HEK293 (cell line): ENCODE measurements around the gene LHFPL5.

Source experiments
- HOXA7 ChIP-seq: sonication (generic); formaldehyde crosslinking; IDR thresholded peaks from 2 replicates; pipeline ENCODE4 v1.8.1; 2022; ENCODE audit warnings: missing genetic modification reagents, borderline replicate concordance
- YY1 ChIP-seq: fragments of 450-650 bp; formaldehyde crosslinking; IDR thresholded peaks from 2 replicates; pipeline ENCODE4 v1.5.1; 2018; ENCODE audit warnings: missing biosample characterization, missing genetic modification characterization
- ZFHX2 ChIP-seq: fragments of 450-650 bp; formaldehyde crosslinking; conservative IDR thresholded peaks from 2 replicates; pipeline ENCODE4 v1.5.1; 2016; ENCODE audit warnings: missing biosample characterization, missing genetic modification characterization
- ZNF146 ChIP-seq: fragments of 450-650 bp; formaldehyde crosslinking; IDR thresholded peaks from 2 replicates; pipeline ENCODE4 v1.5.1; 2016; ENCODE audit warnings: missing biosample characterization, missing genetic modification characterization
- ZNF24 ChIP-seq: fragments of 450-650 bp; formaldehyde crosslinking; IDR thresholded peaks from 2 replicates; pipeline ENCODE4 v1.5.1; 2016; ENCODE audit warnings: missing biosample characterization, missing genetic modification characterization
- ZNF416 ChIP-seq: fragments of 450-650 bp; formaldehyde crosslinking; IDR thresholded peaks from 2 replicates; pipeline ENCODE4 v1.5.1; 2016; ENCODE audit warnings: missing biosample characterization, missing genetic modification characterization
- ZNF510 ChIP-seq: fragments of 450-650 bp; formaldehyde crosslinking; IDR thresholded peaks from 2 replicates; pipeline ENCODE4 v1.5.1; 2018; ENCODE audit warnings: mild to moderate bottlenecking, missing genetic modification characterization, missing biosample characterization; ENCODE audit not compliant: insufficient replicate concordance
- ZNF555 ChIP-seq: fragments of 450-650 bp; formaldehyde crosslinking; conservative IDR thresholded peaks from 2 replicates; pipeline ENCODE4 v1.5.1; 2017; ENCODE audit warnings: missing biosample characterization, mild to moderate bottlenecking, missing genetic modification characterization, inconsistent platforms
- ZNF677 ChIP-seq: fragments of 450-650 bp; IDR thresholded peaks from 2 replicates; pipeline ENCODE4 v1.5.0; 2018; ENCODE audit warnings: missing biosample characterization, mild to moderate bottlenecking, missing genetic modification characterization, moderate library complexity
- ZNF776 ChIP-seq: fragments of 450-650 bp; formaldehyde crosslinking; IDR thresholded peaks from 2 replicates; pipeline ENCODE4 v1.5.0; 2017; ENCODE audit warnings: missing biosample characterization, missing genetic modification characterization, borderline replicate concordance
- TF ChIP-seq, protein P1 (sequence below): fragments of 450-650 bp; formaldehyde crosslinking; IDR thresholded peaks from 2 replicates; pipeline ENCODE4 v1.5.1; 2016; ENCODE audit warnings: missing biosample characterization, missing genetic modification characterization
- TF ChIP-seq, protein P2 (sequence below): fragments of 450-650 bp; formaldehyde crosslinking; IDR thresholded peaks from 2 replicates; pipeline ENCODE4 v1.5.1; 2016; ENCODE audit warnings: missing biosample characterization, missing genetic modification characterization

DNA sequence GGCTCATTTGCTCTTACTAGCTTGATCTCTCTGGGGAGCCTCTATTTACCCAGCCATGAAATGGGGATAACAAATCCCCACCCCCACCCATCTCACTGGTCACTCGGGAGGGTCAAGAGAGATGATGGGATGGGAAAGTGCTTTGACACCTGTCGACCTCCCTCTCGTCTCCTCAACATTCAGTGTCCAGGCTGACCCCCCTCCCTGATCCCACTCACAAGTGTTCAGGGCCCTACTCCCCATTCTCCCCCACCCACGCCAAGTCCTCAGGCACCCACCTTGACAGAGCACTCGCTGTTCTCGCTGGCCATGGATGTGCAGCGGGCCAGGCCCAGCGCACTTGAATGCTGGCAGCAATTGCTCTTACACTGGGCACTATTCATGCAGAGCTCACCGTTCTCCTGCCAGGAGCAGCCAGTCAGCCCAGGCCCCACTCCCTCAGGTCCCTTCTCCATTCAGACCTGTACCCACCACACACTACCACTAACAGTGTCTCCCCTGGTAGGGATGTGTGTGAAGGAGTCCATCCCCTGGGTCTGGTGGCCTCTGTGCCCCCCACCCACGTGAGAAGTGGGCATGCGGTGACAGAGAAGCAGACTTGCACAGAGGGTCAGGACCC is 9.6 kb upstream of the LHFPL5 start:
- TF ChIP-seq, protein P1, sequence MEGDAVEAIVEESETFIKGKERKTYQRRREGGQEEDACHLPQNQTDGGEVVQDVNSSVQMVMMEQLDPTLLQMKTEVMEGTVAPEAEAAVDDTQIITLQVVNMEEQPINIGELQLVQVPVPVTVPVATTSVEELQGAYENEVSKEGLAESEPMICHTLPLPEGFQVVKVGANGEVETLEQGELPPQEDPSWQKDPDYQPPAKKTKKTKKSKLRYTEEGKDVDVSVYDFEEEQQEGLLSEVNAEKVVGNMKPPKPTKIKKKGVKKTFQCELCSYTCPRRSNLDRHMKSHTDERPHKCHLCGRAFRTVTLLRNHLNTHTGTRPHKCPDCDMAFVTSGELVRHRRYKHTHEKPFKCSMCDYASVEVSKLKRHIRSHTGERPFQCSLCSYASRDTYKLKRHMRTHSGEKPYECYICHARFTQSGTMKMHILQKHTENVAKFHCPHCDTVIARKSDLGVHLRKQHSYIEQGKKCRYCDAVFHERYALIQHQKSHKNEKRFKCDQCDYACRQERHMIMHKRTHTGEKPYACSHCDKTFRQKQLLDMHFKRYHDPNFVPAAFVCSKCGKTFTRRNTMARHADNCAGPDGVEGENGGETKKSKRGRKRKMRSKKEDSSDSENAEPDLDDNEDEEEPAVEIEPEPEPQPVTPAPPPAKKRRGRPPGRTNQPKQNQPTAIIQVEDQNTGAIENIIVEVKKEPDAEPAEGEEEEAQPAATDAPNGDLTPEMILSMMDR (tag by site-specific recombination): no peak
- TF ChIP-seq HOXA7 (CRISPR knock-in tag) (no peak), ZNF677 (tag by site-specific recombination) (no peak), ZNF776 (tag by site-specific recombination) (no peak), ZNF416 (no peak), YY1 (tag by site-specific recombination) (no peak), ZNF510 (tag by site-specific recombination) (no peak), ZNF555 (tag by site-specific recombination) (no peak), ZFHX2 (tag by site-specific recombination) (no peak), ZNF24 (no peak), ZNF146 (tag by site-specific recombination) (no peak)
- TF ChIP-seq, protein P2, sequence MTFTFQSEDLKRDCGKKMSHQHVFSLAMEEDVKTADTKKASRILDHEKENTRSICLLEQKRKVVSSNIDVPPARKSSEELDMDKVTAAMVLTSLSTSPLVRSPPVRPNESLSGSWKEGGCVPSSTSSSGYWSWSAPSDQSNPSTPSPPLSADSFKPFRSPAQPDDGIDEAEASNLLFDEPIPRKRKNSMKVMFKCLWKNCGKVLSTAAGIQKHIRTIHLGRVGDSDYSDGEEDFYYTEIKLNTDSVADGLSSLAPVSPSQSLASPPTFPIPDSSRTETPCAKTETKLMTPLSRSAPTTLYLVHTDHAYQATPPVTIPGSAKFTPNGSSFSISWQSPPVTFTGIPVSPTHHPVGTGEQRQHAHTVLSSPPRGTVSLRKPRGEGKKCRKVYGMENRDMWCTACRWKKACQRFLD (tag by site-specific recombination): no peak
